HG03139 (cell line): Measurements from ENCODE around the gene BCR.

Source experiments
- ATAC-seq: cut with Tn5 transposase; IDR thresholded peaks from one replicate; pipeline ENCODE4 v1.9.1; 2021; ENCODE audit not compliant: unreplicated experiment

The BCR gene

GRCh38 chr22:23150762-23151161 lies 29.5 kb upstream of the BCR start:
- ATAC-seq, result no peak

GRCh38 chr22:23151827-23152226 lies 28.5 kb upstream of the BCR start:
- ATAC-seq, result no peak

- no peak for ATAC-seq
These were observed 27.8 kb upstream of the BCR start for GRCh38 chr22:23152238-23153114.

GRCh38 chr22:23153994-23154393 lies 26.3 kb upstream of the BCR start:
- ATAC-seq, result no peak

GRCh38 chr22:23154461-23154860 lies 25.8 kb upstream of the BCR start:
- no peak for ATAC-seq

- ATAC-seq, result no peak
These were observed 25.2 kb upstream of the BCR start for GRCh38 chr22:23155143-23155542.

GRCh38 chr22:23155831-23156230 lies 24.5 kb upstream of the BCR start:
- no peak for ATAC-seq

- no peak for ATAC-seq
These were observed 24.0 kb upstream of the BCR start for GRCh38 chr22:23156286-23156685.

- no peak for ATAC-seq
These were observed 22.5 kb upstream of the BCR start for GRCh38 chr22:23157560-23158515.

- no peak for ATAC-seq
These were observed 21.6 kb upstream of the BCR start for GRCh38 chr22:23158516-23159290.

GRCh38 chr22:23159291-23159630 lies 21.0 kb upstream of the BCR start:
- ATAC-seq, result no peak

GRCh38 chr22:23161029-23161428 lies 19.3 kb upstream of the BCR start:
- no peak for ATAC-seq

GRCh38 chr22:23161574-23161973 lies 18.7 kb upstream of the BCR start:
- ATAC-seq, result no peak

GRCh38 chr22:23163665-23164064 lies 16.6 kb upstream of the BCR start:
- ATAC-seq, result no peak

- no peak for ATAC-seq
These were observed 16.2 kb upstream of the BCR start for GRCh38 chr22:23164091-23164490.

GRCh38 chr22:23166042-23166831 lies 14.1 kb upstream of the BCR start:
- no peak for ATAC-seq

GRCh38 chr22:23166841-23167616 lies 13.3 kb upstream of the BCR start:
- ATAC-seq, result no peak

- no peak for ATAC-seq
These were observed 11.8 kb upstream of the BCR start for GRCh38 chr22:23168391-23169042.

GRCh38 chr22:23169043-23169406 lies 11.3 kb upstream of the BCR start:
- no peak for ATAC-seq
